HG03469 (cell line): ENCODE results near the gene HBB.

Source experiments
- ATAC-seq: cut with Tn5 transposase; IDR thresholded peaks from one replicate; pipeline ENCODE4 v1.9.1; 2021; ENCODE audit warnings: mild to moderate bottlenecking, moderate library complexity, moderate number of reproducible peaks; ENCODE audit not compliant: unreplicated experiment

The HBB gene

GRCh38 chr11:5247472-5248192 lies 20.8 kb upstream of the HBB start:
- ATAC-seq: no peak

- no peak for ATAC-seq
These were observed 20.1 kb upstream of the HBB start for GRCh38 chr11:5246772-5247471.

DNA sequence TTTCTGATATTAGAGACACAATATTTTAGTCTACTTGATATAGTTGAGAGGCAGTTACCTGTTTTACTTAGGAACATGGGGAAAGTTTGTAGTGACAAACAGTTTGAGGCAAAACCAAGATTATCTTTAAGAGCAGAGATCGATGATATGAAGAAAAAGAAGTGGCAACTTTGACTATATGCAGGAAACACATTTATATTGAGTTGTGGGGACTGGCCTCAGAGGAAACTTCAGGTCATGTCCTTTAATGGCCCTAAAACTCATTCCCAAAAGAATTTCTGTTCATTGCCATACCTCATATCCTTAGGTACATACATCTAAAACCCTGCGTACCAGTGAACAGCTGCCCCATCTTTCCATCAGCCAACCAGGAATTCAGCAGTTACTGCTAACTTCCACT lies 18.3 kb upstream of the HBB start:
- no peak for ATAC-seq

DNA sequence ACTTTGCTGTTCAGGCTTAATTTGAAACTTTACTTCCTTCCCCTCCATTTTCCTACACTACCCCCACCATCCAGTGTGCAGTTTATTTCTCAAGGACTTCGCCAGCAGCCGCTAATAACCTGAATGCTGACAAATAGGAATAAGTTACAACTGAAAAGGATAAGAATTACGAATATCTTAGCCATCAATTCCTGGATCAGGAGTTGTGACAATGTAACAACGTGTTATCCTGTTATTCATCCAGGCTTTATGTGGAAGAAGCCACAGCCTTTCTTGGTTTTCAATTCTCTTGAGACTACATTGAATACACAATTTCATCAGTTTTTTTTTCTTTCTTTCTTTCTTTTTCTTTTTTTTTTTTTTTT lies 16.9 kb upstream of the HBB start:
- no peak for ATAC-seq

DNA sequence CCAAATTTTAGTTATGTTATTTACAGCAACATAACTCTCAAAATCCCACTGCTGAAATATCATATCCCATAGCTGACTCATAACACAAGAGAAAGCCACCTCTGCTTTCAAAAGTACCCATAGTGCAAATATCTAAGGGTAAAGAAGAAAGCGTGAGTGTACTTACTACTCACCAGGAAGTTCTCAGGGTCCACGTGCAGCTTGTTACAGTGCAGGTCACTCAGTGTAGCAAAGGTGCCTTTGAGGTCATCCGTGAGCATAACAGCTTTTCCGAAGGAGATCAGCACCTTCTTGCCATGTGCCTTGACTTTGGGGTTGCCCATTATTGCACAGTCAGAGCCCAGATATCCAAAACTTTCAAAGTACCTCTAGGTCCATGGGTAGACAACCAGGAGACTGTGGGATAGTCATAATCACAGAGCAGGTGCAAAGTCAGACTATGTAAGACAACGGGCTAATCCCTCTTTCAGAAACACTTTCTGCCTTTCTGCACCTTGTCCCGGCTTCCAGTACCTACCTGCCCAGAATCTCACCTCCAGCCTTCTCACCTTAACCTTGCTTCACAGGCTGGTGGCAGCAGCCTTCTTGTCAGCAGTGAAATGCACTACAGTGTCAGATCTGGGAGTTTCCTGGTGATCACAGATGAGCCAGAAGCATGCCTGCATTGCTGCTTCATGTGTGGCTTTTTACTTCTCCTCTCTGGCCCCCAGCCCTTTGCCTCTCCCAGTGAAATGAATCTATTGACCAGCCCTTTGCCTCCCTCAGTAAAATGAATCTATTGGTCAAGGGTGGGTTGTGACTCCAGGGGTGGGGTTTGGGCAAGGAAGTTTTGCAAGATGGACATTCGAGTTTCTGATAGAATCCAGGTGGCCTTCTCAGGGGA lies 16.3 kb upstream of the HBB start:
- no peak for ATAC-seq

DNA sequence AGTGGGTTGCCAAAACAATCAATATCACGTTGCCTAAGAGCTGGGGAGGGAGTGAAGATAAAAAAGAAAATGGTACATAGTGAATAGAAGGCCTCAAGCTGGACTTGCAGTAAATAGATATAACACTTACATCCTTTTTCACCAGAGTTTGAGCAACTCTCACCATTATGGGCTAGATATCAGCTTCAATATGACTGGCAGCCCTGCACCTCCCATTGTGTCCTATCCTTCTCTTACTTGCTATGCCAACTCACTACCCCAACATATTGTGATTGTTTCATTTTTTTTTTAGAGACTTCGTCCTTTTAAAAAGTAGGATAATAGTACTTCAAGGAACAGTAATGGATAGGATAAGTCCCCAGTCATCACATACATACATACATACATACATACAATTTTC lies 15.3 kb upstream of the HBB start:
- ATAC-seq: no peak

DNA sequence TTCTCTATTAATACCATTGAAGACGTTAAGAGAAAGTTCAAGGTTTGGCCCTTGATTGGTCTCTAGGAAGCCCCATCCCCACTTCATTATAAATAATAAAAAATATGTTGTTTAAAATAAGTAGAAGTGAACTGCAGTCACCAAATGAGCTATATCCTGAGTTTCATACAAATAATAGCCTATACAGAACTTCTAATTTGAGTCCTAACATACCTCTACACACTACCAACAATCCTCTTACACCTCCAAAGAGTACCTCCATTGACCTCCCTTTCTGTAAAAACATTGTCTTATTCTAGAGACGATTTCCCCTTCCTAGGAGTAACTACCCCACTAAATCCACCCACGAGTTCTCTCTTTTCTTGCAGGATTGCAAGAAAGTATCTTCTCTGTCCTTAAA lies 14.6 kb upstream of the HBB start:
- ATAC-seq: no peak

DNA sequence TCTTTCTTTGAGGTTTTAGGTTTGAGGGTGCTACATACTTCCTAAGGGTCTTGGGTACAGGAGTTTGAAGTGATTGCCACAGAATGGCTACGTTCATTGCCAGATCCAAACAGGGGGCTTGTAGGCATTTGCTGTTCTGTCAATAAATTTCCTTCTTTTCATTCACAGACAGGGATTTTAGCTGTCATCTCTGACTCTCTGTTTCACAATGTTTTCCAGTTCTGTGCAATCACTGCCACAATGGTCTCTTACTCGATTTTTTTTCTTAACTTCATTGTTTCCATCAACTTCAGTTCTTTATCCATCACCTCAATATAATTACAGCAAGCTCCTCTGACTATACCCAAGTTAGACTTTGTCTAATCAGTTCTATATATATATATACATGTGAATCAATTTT lies 13.6 kb upstream of the HBB start:
- no peak for ATAC-seq

GRCh38 chr11:5240056-5240455 lies 13.2 kb upstream of the HBB start:
- no peak for ATAC-seq

DNA sequence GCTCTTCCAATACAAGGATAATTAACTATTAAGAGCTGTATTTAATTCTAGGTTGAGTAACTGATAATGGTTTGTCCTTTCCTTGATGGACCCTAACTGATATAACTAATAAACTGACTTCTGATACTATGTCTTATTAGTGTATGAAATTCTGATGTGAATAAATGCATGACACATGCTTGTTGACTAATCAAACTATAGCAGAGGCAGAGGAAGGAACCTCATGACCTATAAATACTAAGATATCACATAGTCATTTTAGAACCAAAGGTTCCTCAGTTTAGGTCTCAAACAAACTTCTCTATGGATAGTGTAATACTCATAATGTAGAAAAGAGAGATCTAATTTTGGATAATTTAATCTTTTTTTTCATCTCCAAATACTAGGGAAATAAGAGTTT lies 12.2 kb upstream of the HBB start:
- ATAC-seq: no peak

- ATAC-seq: no peak
These were observed 11.6 kb upstream of the HBB start for GRCh38 chr11:5238486-5238885.

GRCh38 chr11:5237420-5237819 lies 10.5 kb upstream of the HBB start:
- no peak for ATAC-seq

GRCh38 chr11:5235364-5236095 lies 8.7 kb upstream of the HBB start:
- ATAC-seq: no peak

DNA sequence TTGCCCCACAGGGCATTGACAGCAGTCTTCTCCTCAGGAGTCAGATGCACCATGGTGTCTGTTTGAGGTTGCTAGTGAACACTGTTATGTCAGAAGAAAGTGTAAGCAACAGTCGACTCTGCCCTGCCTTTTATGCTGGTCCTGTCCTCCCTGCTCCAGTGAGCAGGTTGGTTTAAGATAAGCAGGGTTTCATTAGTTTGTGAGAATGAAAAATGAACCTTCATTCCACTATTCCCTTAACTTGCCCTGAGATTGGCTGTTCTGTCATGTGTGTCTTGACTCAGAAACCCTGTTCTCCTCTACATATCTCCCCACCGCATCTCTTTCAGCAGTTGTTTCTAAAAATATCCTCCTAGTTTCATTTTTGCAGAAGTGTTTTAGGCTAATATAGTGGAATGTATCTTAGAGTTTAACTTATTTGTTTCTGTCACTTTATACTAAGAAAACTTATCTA lies 7.5 kb upstream of the HBB start, which contains the start of gene HBD:
HBD (minus strand) TSS at position 103 of the 454 bp plus-strand sequence; CDS start at position 53, 50 bp downstream.
- peak; percentile 71 for ATAC-seq

DNA sequence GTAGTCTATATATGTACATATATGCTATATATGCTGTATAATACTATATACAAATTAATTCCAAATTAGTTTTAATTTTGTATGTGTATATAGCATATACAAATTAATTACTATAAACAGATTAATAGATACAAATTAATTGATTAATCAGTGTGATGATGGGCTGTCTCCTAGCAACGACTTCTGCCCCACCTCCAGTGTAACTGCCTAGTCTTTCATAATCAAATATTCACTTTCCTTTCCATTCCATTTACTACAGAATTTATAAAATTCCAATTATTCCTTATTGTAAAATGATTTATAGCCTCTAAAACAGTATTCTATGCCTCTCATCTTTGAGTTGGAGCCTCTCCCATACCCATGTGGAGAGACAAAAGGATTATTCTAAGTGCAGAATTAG lies 6.4 kb upstream of the HBB start:
- ATAC-seq: no peak

DNA sequence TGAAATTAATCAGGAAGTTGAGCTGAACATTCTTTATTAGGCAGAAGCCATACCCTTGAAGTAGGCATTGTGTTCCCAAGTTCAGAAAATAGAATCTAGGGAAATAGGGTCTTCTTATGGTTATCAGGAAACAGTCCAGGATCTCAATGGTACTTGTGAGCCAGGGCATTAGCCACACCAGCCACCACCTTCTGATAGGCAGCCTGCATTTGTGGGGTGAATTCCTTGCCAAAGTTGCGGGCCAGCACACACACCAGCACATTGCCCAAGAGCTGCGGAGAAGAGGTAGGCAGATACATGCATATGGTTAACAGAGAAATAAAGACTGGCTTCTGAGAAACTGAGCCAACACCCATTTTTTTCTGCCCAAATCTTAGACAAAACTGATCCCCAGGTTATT lies 6.0 kb upstream of the HBB start:
- no peak for ATAC-seq

DNA sequence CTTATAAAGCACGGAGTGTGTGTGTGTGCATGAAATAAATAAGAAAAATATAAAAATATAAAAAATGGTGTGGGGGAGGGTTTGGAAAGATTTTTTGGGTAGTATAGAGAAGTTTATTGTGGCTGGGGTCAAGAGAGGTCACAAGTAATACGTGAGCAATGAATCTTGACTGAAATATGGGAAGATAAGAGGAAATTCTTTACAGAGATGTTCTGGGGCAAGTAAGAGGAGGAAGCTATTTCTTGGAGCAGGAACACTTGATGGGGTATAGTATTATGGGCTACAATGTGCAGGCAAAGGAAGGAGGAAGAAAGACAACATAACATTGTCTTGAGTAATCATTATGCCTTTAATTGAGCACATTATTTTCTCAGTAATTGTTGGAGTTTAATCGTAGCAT lies 5.3 kb upstream of the HBB start:
- no peak for ATAC-seq

GRCh38 chr11:5231111-5231510 lies 4.2 kb upstream of the HBB start:
- no peak for ATAC-seq

DNA sequence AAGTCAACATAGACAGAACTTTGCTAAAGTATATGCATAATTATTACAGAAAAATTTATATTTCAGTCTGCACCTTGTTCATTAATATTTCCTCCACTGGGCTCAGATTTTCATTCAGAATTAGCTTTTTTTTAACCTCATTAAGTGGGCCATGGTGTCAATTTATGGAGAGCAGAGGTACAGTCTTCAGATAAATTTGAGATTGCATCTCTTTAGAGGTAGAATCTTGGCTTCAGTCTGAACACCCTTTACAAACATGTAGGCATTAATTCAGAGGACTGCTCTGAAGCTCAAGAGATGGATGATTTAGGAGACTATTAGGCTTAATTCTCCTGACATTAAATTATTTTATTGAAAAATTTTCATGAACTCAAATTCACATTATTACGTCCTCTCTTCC lies 3.4 kb upstream of the HBB start:
- no peak for ATAC-seq

- ATAC-seq: no peak
These were observed 2.9 kb upstream of the HBB start for GRCh38 chr11:5229796-5230195.

DNA sequence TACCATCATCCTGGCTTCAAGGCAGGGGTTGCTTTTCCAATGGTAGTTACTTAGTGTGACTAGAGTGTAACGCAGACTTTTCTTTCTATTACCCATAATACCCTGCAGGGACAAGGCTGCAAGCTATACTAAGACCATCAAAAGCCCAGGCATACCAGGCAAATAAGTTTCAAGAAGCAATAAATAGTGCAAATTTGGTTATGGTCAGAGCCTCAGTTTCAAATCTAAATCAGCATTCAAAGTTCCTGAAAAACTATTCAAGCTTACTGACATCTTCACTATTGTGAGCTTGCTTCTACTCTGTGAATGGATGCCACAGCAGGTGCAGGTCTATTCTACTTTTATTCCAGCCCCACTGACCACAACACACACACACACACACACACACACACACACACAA lies 2.5 kb upstream of the HBB start:
- no peak for ATAC-seq
